ENCODE measurements around the gene DRAXIN.

The DRAXIN gene

GRCh38 chr1:11744287-11744686 is 52.8 kb downstream of the DRAXIN start:
- H3K27me3 ChIP-seq (ENCODE audit: low read depth, low read length): no peaks in the 10 kb centered on the region
- no peaks in the 10 kb centered on the region for H3K4me1 ChIP-seq (ENCODE audit: low read length)
- H3K9ac ChIP-seq (ENCODE audit: low read length): no peak overlapping the region
- H3K79me2 ChIP-seq (ENCODE audit: low read length): no peaks in the 10 kb centered on the region
- no peaks in the 10 kb centered on the region for H4K20me1 ChIP-seq (ENCODE audit: insufficient read depth, low read length)
- H3K9me3 ChIP-seq (ENCODE audit: insufficient read depth, low read length): no peaks in the 10 kb centered on the region
- H2AFZ ChIP-seq (ENCODE audit: low read depth, low read length): no peak overlapping the region
- H3K36me3 ChIP-seq (replicated peaks; ENCODE audit: low read depth, low read length): no peaks in the 10 kb centered on the region
- H3K4me3 ChIP-seq (ENCODE audit: low read length): no peak overlapping the region
- no peak overlapping the region for H3K4me2 ChIP-seq (ENCODE audit: low read length)
- no peak for TF ChIP-seq EZH2phosphoT487 (IDR thresholded peaks at IDR 0.05; ENCODE audit: low read depth)
- TF ChIP-seq CTCF (IDR thresholded peaks at IDR 0.05; ENCODE audit: low read depth, low read length): no peak
- H3K27ac ChIP-seq (ENCODE audit: low read length): no peak overlapping the region

GRCh38 chr1:11746092-11746491 is 54.6 kb downstream of the DRAXIN start:
- Histone ChIP-seq H3K79me2 (ENCODE audit: low read length) (no peaks in the 10 kb centered on the region), H3K9ac (ENCODE audit: low read length) (no peak overlapping the region), H3K27me3 (ENCODE audit: low read depth, low read length) (no peaks in the 10 kb centered on the region), H3K36me3 (replicated peaks; ENCODE audit: low read depth, low read length) (no peaks in the 10 kb centered on the region), H3K27ac (ENCODE audit: low read length) (no peak overlapping the region), H3K9me3 (ENCODE audit: insufficient read depth, low read length) (no peaks in the 10 kb centered on the region), H3K4me3 (ENCODE audit: low read length) (no peak overlapping the region), H3K4me1 (ENCODE audit: low read length) (no peaks in the 10 kb centered on the region), H2AFZ (ENCODE audit: low read depth, low read length) (no peak overlapping the region), H3K4me2 (ENCODE audit: low read length) (no peak overlapping the region), H4K20me1 (ENCODE audit: insufficient read depth, low read length) (no peaks in the 10 kb centered on the region)
- TF ChIP-seq EZH2phosphoT487 (IDR thresholded peaks at IDR 0.05; ENCODE audit: low read depth): no peak
- TF ChIP-seq CTCF (IDR thresholded peaks at IDR 0.05; ENCODE audit: low read depth, low read length): no peak

DNA sequence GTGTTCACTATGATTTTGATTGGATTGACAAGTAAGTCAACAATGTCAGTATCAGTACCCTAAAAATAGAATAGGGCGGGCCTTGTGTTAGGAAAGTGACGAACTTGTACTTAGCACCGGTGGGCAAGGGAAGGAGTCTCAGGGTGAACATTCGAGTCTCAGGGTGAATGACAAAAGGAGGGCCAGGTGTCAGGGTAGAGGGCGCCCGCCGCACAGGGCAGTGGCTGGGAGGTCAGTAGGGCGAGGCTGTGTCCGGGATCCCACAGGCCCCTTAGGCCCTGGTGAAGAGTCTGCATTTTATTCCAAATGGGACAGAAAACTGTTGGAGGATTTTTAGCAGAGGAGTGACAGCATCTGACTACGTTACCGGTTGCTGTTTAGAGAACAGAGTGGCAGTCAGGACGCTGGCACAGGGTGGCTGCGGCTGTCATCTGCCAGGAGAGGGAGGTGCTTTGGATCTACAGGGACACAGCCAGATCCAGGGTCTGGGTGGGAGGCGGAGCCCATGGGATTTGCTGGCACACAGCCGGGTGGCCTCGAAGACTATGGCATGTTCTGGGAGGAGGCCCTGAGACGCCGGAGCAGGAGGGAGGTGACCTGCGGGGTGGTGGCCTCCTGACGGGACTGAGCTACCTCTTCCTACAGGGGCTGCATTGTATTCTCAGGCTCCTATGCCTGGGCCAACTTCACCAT is 55.4 kb downstream of the DRAXIN start:
- Histone ChIP-seq H3K4me3 (ENCODE audit: low read length) (no peak overlapping the region), H3K9ac (ENCODE audit: low read length) (no peak overlapping the region), H3K36me3 (replicated peaks; ENCODE audit: low read depth, low read length) (no peaks in the 10 kb centered on the region), H4K20me1 (ENCODE audit: insufficient read depth, low read length) (no peaks in the 10 kb centered on the region), H3K27me3 (ENCODE audit: low read depth, low read length) (no peaks in the 10 kb centered on the region), H3K9me3 (ENCODE audit: insufficient read depth, low read length) (no peaks in the 10 kb centered on the region), H3K79me2 (ENCODE audit: low read length) (no peaks in the 10 kb centered on the region), H3K27ac (ENCODE audit: low read length) (no peak overlapping the region), H3K4me2 (ENCODE audit: low read length) (no peak overlapping the region), H3K4me1 (ENCODE audit: low read length) (no peaks in the 10 kb centered on the region), H2AFZ (ENCODE audit: low read depth, low read length) (no peak overlapping the region)
- TF ChIP-seq CTCF (IDR thresholded peaks at IDR 0.05; ENCODE audit: low read depth, low read length) (no peak), EZH2phosphoT487 (IDR thresholded peaks at IDR 0.05; ENCODE audit: low read depth) (no peak)

DNA sequence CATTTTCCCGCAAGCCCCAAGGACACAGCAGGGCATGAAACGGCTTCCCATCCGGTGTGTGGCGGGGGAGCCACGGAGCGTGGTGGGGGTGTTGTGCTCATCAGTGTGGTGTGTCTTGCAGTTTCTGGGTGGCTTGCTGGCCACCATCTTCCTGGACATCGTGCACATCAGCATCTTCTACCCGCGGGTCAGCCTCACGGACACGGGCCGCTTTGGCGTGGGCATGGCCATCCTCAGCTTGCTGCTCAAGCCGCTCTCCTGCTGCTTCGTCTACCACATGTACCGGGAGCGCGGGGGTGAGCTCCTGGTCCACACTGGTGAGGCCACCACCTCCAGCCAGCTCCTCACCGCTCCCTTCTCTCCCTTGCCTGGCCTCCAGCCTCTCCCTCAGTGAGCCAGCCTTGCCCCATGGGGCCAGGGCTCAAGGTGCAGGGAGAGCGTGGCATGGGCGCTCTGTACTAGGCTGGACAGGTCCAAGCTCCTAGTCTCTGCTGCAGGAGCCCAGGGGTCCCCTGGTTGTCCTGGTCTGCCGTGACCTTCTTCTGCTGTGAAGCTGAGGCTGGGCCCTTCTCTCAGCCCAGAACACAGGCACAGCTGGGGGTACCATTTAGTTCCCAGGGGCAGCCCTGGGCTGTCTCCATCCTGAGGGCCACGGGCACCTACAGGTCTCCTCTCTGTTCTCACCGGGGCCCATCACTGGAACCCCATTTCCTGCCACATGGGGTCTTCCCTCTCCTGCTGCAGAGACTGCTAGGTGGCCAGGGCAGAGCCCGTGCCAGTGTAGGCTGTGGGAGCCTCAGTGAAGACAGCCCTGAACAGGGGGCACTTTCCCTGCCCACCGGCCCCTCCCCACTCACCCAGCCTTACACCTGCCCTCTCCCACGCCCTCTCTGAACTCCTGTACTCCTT is 57.0 kb downstream of the DRAXIN start:
- H4K20me1 ChIP-seq (ENCODE audit: insufficient read depth, low read length): no peaks in the 10 kb centered on the region
- no peak overlapping the region for H3K27ac ChIP-seq (ENCODE audit: low read length)
- no peak overlapping the region for H3K4me2 ChIP-seq (ENCODE audit: low read length)
- H3K4me3 ChIP-seq (ENCODE audit: low read length): no peak overlapping the region
- H3K36me3 ChIP-seq (replicated peaks; ENCODE audit: low read depth, low read length): no peaks in the 10 kb centered on the region
- H3K9me3 ChIP-seq (ENCODE audit: insufficient read depth, low read length): no peaks in the 10 kb centered on the region
- no peaks in the 10 kb centered on the region for H3K27me3 ChIP-seq (ENCODE audit: low read depth, low read length)
- TF ChIP-seq CTCF (IDR thresholded peaks at IDR 0.05; ENCODE audit: low read depth, low read length) (no peak), EZH2phosphoT487 (IDR thresholded peaks at IDR 0.05; ENCODE audit: low read depth) (no peak)
- no peak overlapping the region for H2AFZ ChIP-seq (ENCODE audit: low read depth, low read length)
- H3K4me1 ChIP-seq (ENCODE audit: low read length): no peaks in the 10 kb centered on the region
- no peaks in the 10 kb centered on the region for H3K79me2 ChIP-seq (ENCODE audit: low read length)
- H3K9ac ChIP-seq (ENCODE audit: low read length): no peak overlapping the region
